SHP77 (cell line): Measurements from ENCODE around the gene VPREB1.
"Not testable (repeated sequence)": the region's sequence is repeated elsewhere in the genome, so short reads cannot be mapped to it uniquely, and the experiment has no call there.

Experiments
- DNase-seq, 2 experiments: peaks; one replicate each; lab custom pipeline; 2025; lab: John Stamatoyannopoulos, UW

Gene VPREB1, protein sequence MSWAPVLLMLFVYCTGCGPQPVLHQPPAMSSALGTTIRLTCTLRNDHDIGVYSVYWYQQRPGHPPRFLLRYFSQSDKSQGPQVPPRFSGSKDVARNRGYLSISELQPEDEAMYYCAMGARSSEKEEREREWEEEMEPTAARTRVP

DNA sequence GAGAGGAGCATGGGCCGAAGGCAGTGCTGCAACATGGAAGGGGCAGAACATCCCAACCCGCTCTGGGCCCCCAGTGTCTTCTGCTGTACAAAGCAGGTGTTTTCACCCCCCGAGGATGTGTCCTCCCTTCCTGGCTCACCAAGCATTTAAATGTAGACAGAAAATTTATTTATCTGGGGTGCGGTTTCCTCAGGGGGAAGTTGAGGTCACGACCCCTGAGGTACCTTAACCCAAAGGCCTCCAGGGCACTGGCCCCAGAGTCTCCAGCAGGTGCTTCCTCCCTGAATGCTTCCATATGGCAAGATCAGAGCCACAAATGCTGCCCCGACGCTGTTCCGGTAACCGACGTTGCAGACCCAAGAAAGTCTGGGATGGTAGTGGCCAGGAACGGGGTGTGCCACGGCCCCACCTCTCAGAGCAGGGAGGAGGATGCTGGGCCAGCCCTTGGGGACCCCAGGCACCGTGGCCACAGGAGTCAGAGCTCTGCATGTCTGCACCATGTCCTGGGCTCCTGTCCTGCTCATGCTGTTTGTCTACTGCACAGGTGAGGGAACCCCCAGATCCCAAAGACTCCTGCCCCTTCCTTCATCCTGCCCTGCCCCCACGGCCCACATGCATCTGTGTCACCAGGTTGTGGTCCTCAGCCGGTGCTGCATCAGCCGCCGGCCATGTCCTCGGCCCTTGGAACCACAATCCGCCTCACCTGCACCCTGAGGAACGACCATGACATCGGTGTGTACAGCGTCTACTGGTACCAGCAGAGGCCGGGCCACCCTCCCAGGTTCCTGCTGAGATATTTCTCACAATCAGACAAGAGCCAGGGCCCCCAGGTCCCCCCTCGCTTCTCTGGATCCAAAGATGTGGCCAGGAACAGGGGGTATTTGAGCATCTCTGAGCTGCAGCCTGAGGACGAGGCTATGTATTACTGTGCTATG lies at the start of gene VPREB1:
VPREB1 (plus strand) TSS at position 471 of the 935 bp plus-strand sequence; CDS start at position 499, 28 bp downstream.
- DNase-seq = no peak

DNA sequence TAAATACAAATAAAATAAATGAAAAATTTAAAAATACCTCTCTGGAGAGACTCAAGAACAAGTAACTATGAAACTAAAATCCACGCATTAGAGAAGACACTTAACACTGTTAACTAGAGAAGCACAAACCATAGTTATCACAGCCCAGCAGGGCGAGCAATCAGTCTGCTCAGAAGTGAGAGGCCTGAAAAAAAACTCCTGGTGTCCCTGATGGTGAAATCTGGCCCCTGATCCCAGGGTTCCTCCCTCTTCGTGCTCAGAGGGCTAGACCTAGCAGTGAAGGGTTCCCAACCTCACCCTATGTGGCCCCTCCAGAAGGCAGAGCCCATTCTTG lies 49.7 kb upstream of the VPREB1 start:
- DNase-seq = no peak

DNA sequence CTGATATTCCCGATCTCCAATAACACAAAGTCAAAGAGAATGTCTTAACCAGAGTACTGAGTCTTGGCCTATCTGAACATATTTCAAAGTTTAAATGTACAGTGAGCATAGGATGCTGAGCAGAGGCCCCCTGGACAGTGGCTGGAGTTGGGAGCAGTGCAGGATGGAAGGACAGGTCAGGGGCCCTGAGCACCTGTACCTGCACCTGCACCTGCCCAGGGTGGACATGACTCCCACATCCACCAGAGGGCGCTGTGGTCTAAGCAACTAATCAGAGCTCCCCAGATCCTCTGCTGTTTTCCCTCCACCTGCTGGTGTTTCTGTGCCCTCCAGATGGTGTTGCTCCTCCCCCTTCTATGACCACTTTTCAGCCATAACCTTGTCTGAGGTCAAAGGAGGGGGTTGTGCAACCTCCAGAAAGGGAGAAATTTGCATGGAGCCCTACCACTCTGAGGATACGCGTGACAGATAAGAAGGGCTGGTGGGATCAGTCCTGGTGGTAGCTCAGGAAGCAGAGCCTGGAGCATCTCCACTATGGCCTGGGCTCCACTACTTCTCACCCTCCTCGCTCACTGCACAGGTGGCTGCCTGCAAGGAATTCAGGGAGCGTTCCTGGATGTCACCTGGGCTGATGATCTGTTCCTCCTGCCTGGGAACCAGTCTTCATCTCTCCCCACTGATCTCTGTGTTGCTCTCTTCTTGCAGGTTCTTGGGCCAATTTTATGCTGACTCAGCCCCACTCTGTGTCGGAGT lies 49.1 kb upstream of the VPREB1 start:
- peak; percentile 75 to 78 for DNase-seq

DNA sequence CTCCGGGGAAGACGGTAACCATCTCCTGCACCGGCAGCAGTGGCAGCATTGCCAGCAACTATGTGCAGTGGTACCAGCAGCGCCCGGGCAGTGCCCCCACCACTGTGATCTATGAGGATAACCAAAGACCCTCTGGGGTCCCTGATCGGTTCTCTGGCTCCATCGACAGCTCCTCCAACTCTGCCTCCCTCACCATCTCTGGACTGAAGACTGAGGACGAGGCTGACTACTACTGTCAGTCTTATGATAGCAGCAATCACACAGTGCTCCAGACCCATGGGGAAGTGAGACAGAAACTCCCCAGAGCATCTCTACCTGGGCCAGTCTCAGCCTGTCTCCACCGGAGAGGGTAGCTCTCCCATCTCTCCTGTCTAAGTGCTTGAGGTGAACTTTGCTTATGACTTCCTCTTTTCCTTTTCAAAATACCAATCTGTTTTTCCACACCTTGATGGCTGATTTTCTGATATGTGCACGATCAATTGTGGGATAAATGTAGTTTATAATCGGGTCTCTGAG lies 48.5 kb upstream of the VPREB1 start:
- DNase-seq = no peak

DNA sequence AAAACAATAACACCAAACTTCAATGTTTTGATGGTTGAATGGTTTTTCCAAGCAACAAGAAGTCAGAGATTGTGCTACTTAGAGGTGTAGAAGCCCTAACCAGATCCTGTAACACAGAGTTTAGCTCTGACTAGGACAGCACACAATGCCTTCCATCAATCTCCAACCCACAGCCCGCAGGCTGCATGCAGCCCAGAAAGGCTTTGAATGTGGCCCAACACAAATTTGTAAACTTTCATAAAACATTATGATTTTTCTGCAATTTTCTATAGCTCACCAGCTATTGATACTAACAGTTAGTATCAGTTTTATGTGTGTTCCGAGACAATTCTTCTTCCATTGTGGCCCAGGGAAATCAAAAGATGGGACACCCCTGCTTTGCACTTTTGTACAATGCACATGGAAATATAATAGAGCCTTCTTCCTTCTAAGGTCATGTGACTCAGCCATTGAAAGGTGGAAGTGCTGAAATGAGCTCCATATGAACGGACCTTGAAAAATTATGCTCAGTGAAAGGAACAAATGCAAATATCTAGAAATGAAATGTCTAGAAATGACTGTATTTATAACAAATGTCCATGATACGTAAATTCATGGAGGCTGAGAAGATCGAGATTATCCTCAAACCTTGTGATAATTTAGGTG lies 47.6 kb upstream of the VPREB1 start:
- no peak for DNase-seq

DNA sequence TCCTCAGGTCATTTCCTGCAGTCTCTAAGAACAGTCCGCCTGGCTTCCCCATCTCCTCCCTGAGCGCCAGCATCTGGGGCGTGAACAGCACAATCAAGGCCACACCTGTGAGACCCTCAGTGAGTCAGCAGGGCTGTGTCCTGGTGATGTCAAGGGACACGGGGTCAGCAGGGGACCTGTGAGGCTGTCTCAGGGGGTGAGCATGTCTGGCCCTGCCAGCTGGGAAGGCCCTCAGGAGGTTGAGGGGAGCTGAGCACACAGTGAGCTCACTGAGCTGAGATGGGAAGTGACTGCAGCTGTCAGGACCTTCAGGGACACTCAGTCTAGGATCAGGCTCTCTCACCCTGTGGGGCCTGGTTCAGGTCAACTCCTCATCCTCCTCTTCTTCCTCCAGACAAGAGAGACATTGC lies 46.6 kb upstream of the VPREB1 start:
- DNase-seq = no peak

DNA sequence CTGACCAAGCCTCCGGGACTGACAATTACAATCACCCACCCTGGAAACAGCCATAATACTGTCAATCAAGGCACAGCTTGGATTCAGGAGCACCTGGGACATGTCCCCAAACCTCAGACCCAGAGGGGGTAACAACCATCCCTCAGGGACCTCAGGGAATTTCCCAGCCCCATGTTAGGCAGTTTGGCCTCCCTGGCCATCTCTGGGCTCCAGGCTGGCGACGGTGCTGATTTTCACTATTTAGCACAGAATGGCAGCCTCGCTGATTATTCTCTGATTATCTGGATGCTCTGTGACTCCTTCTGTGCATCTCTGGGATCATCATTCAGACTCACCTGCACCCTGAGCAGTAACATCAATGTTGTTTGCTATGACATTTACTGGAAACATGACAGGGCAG lies 45.8 kb upstream of the VPREB1 start:
- DNase-seq = no peak

DNA sequence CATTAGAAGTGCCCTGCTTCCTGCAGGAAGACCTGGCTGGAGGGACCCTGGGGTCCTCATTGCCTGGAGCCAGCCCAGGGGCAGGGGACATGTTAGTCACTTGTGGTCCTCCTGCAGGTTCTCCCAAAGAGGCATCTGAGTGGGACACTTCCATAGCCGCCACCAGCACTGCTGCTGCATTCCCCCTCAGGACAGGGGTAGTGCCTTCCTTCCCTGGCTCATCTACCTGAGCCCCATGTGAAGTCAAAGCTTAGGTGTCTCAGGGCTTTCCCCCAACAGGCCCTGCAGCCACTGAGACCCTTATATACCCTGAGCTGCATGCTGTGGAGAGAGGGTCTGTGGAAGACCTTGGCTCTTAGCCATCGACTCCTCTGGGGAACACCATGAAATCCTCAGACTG lies 45.0 kb upstream of the VPREB1 start:
- no peak for DNase-seq

DNA sequence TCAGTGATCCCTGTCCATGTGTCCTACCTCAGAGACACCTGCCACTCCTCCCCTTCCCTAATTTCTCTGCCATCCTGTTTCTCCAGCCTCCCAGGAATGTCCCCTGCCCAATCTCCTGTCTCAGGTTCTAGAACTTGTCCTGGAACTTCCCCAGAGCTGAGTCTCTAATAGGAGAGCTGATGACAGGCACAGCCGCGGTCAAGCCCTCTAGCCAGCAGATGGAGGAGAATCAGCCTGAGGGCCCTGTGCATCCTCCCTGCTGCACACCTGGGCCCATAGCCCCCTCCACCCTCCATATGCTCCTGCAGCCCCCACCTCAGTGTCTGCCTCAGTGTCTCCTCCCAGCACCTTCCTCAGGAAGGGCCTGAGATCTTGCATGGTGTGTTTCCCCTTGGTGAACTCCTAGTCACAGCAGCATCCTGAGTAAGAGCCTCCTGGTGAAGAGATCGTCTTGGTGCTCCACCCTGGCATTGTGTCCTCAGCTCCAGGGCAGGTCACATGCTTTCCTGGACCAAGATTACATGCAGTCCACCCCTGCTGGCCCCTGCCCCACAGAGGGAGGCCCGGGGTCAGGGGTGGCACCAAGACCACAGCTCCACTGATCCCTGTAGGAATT lies 43.9 kb upstream of the VPREB1 start:
- no peak for DNase-seq

DNA sequence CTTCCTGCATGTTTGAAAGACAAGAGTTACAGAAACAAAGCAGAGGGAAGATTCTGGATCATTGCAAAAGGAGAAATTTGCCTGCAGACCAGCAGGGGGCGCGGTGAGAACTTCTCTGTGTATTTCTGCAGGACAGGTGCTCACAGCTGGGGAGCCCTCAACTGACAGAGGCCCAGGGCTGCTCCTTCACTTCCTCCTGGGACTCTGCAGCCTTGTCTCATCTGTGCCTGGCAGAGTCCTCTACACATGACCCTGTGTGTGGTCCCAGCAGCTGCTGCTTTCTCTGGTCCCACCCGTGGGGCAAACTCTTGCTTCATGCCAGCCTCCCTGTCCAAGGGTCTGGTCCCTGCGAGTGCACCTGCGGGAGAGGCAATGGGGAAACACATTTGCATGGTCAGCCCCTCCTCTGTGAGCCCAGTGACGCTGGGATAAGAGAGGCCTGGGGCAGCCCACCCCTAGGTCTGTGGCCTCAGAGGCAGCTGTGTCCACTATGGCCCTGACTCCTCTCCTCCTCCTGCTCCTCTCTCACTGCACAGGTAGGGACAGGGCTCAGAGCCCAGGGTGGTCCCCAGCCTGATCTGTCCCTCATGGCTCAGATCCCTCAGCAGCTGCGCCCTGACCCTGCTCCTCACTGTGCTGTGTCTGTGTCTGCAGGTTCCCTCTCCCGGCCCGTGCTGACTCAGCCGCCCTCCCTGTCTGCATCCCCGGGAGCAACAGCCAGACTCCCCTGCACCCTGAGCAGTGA lies 43.2 kb upstream of the VPREB1 start:
- DNase-seq = peak; percentile 39 to 63

DNA sequence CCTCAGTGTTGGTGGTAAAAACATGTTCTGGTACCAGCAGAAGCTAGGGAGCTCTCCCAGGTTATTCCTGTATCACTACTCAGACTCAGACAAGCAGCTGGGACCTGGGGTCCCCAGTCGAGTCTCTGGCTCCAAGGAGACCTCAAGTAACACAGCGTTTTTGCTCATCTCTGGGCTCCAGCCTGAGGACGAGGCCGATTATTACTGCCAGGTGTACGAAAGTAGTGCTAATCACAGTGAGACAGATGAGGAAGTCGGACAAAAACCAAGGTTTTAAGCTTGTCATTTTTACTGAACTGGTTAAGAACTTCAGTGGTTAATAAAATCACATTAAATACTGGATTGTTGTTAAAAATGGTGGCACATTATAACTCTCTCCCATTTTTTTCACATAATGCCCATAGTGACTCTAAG lies 42.6 kb upstream of the VPREB1 start:
- no peak for DNase-seq

DNA sequence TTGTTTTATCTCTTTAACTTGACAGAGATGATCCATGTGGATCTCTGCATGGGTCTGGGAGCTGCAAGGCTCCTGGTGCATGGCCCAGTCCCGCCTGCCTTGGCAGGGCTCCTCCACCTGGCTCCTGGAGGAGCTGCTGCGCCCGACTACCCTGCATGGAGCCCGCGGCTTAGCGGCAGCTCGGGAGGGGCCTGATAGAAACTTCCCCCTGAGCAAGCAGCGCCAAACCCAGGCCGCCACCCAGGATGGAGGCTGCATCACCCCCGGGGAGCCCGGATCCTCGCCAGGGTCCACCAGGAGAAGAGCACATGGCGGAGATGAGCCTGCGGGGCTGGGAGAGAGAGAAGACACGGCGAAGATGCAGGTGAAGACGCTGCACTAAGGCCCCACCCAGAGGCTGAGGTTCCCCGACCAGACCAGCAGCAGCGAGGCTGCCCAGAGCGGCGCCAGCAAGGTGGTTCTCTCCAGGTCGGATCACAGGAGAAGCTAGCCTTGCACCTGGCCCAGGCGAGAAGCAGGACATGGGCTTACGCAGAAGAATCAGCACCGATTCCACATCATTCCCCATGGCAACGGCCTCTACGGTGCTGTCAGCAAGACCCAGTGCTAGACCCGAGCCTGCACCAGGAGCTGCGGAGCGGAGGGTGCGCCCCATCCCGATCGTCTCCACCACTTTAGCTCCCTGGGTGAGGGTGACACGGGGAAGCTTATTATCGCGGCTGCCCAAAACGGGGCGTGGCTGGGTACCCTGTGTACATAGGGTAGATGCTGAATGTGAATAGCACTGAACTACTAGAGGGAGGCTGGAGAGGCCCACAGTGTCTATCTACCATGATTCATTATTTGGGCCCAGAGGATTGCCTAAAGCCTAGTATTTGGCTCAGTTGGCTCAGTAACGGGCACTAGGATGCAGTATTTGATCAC lies 41.3 kb upstream of the VPREB1 start:
- no peak for DNase-seq

DNA sequence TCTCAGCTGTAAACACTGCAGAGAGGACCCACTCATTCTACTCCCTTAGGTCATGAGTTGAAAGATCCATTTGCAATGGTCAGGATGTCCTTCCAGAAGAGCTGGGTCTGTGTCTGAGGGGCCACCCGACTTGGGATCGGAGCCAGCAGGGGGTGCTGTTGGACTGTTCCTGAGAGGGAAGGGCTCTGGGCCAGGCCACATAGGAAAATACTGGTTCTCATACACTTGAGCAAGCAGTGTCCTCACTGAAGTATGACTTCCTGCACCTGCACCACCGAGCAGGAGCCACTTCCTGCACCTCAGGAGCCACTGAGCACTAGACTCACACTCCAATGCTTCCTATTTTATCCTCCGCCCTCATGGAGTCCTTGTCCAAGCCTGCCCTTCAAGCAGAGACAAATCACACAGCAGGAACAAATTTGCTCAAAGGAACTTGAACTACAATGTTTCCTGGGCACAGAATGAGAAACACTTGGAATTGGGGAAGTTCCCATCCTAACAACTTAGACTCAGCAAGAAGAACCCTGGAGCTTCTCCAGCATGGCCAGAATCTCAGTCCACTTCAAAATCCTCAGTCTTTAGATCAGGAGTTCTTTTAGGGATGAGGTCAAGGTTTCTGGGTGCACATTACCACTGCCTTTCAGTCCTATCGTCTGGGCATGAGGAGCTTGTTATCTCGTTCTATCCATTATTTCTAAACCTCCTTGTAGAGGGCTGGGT lies 36.6 kb upstream of the VPREB1 start:
- DNase-seq = peak; percentile 73 to 76

DNA sequence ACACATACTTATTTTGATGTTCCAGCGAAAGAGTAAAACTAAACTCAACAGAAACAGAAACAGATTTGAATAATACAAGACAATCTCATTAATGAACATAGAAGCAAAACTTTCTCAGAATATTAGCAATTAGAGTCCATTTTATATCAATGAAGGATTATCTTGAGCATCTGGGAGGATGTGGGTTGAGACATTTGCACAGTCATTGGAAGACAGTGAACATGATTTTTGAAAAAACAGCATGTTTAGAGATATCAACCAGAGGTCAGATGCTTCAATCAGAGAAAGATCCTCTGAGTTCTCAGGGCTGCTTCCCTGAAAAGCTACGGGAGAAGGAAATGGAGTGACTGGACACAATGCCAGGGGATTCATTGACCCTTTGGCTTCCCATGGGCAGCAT lies 35.9 kb upstream of the VPREB1 start:
- no peak for DNase-seq

DNA sequence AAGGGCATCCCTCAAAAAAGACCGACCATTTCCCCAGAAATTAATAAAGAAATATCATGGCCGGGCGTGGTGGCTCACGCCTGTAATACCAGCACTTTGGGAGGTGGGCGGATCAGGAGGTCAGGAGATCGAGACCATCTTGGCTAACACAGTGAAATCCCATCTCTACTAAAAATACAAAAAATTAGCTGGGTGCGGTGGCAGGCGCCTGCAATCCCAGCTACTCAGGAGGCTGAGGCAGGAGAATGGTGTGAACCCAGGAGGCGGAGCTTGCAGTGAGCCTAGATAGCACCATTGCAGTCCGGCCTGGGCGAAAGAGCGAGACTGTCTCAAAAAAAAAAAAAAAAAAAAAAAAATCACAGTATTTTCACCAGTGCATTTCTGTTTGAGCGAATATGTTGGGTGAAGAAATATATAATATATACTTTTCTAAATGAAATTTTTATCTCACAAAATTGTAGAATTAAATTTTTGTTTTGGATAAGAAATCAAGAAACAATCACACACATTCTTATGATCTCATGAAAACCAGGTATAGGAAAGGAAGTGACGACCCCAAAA lies 35.4 kb upstream of the VPREB1 start:
- not testable (repeated sequence) for DNase-seq

DNA sequence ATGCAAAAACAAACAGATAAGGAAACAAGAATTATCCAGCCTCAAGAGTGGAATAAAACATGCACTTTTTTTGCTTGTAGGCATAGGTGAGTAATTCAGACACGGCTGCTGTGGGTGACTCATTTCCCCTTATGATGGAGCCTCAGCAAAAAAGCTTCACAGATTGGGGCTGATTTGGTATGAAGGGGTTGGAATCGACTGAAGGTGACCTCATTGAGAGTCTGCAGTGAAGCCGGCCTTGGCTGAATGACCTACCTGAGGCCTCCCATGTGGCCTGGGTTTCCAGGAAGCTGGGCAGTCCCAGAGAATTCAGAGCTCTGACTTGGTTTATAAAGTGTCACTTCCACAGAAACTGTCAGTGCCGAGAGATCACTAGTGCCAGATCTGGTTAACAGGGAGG lies 34.2 kb upstream of the VPREB1 start:
- no peak for DNase-seq

DNA sequence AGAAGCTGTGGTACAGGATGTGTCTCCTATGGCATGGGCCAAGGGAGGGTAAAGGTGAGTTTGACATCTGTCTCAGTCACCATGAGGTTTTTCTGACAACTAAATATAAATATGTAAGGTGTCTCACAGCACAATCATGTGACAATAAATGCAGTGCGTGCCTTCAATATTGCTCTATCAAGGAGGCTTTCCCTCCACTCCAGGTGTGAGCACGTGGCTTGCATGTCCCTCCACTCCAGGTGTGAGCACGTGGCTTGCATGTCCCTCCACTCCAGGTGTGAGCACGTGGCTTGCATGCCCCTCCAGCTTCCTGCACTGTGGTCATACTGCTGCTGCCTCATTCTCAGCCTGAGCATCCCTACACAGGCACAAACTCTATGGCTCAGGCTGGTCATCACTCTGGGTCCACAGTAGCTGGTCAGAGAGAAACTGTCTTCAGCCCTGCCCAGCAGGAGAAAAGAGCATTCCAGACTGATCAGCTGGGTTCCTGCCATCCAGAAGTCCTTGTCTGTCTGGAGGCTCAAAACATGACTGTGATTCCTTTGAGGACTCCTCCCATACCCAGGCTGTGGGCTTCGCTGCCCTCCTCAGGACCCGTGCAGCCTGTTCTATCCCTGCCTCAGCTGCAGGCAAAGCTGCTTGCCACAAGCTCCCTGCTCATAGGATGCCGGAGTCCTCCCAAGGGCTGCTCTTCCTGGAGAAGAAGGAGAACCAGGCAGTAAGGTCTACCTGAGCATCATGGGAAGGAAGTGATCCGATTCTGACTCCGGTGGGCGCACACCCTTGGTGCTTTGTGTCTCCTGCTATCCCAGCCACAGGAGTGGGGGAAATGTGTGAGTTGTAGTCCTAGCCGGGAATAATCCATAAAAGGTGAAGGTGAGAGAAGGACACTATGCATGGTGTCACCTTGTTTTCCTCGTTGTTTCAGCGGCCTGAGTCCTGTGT lies 33.4 kb upstream of the VPREB1 start:
- DNase-seq = no peak

DNA sequence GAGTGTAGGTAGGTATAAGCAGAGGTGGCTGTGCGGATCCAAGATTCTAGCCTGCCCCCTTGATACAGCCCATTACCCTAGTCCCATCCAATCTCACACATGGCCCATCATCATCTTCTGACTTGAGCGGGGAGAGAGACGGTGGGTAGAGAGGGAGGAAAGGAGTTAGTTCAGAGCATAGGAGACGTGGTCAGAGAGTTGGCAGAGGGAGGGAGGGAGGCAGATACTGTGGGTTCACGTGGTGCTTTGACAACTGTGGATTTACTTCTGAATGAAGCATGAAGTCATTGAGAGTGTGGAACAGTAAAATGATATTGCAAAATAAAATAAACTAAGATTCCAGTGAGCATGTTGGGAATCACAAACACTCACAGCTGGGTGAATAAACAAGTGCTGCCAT lies 31.4 kb upstream of the VPREB1 start:
- DNase-seq = no peak
